Nephron (organoid): Measurements from ENCODE around the gene ACD.

Experiments
- H3K27ac Mint-ChIP-seq, 3 experiments: 2 replicates each; pipeline ENCODE4 v1.8.0; 2020; ENCODE audit warnings: mixed read lengths in 3 of 3, mild to moderate bottlenecking in 2 of 3, moderate library complexity in 1 of 3
- H3K27me3 Mint-ChIP-seq: 2 replicates; pipeline ENCODE4 v1.8.0; 2021; ENCODE audit warnings: low read depth, mild to moderate bottlenecking, moderate library complexity, mixed read lengths
- H3K36me3 Mint-ChIP-seq: 2 replicates; pipeline ENCODE4 v1.8.0; 2020; ENCODE audit warnings: low read depth, mixed read lengths
- H3K4me1 Mint-ChIP-seq: 2 replicates; pipeline ENCODE4 v1.8.0; 2020; ENCODE audit warnings: mixed read lengths
- H3K4me3 Mint-ChIP-seq, 3 experiments: 2 replicates each; pipeline ENCODE4 v1.8.0; 2020; ENCODE audit warnings: mild to moderate bottlenecking in 3 of 3, mixed read lengths in 3 of 3, moderate library complexity in 2 of 3
- H3K9me3 Mint-ChIP-seq: 2 replicates; pipeline ENCODE4 v1.8.0; 2020; ENCODE audit warnings: mixed read lengths
- TF ChIP-seq, protein P1 (sequence below), 3 experiments: fragments of 200-600 bp; sonication (generic); IDR thresholded peaks; one replicate each; pipeline ENCODE4 v1.5.0; 2021; ENCODE audit warnings: antibody characterized with exemption in 3 of 3; ENCODE audit not compliant: unreplicated experiment in 3 of 3

Gene ACD

DNA sequence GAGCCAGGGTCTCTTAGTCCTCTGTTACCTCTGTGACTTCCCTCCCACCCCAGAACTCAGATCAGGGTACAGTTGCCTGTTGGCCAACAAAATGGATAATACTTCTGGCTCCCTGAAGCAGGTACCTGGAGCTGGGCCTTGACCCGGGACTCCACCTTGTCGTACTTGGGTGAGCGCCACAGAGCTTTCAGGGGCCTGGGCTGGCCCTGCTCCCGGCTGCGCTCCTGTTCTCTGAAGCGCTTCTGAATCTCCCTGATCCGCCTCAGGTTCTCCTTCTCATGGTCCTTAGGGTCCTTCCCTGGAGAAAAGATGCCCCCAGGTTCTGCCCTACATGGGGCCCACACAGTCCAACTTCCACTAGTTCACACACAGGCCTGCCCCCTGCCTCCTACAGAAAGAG is 4.8 kb upstream of the ACD start:
- Mint-ChIP-seq H3K4me1 (no peaks in the 10 kb centered on the region), H3K27me3 (no peaks in the 10 kb centered on the region), H3K36me3 (peaks cover 8% of the 10 kb centered on the region), H3K4me3 (peak overlapping the region; percentile 65 to 70 (median 69)), H3K9me3 (no peaks in the 10 kb centered on the region), H3K27ac (no peak overlapping the region)
- TF ChIP-seq, protein P1, sequence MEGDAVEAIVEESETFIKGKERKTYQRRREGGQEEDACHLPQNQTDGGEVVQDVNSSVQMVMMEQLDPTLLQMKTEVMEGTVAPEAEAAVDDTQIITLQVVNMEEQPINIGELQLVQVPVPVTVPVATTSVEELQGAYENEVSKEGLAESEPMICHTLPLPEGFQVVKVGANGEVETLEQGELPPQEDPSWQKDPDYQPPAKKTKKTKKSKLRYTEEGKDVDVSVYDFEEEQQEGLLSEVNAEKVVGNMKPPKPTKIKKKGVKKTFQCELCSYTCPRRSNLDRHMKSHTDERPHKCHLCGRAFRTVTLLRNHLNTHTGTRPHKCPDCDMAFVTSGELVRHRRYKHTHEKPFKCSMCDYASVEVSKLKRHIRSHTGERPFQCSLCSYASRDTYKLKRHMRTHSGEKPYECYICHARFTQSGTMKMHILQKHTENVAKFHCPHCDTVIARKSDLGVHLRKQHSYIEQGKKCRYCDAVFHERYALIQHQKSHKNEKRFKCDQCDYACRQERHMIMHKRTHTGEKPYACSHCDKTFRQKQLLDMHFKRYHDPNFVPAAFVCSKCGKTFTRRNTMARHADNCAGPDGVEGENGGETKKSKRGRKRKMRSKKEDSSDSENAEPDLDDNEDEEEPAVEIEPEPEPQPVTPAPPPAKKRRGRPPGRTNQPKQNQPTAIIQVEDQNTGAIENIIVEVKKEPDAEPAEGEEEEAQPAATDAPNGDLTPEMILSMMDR (IDR thresholded peaks at IDR 0.05; ENCODE audit: unreplicated experiment in 3 of 3) = no peak

DNA sequence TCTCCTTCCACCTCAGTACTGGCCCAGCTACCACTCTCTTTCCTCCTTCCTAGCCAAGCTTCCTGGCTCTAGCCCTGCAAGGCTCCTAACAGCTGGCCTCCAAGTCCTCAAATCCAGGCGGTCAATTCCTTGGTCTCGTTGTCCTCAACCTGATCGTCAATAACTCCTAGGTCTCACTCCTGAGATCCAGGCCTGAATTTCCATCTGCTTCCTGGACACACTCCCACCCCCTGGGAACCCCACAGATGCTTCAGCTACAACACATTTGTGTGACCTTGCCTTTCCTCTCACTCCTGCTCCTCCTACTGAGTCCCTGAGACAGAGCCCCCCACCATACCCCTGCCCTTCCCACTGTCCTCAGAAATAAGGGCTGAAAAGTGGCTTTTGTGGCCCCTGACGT is 4.2 kb upstream of the ACD start:
- Mint-ChIP-seq H3K4me3 (peak overlapping the region; percentile 44 to 70 (median 69)), H3K27me3 (no peaks in the 10 kb centered on the region)
- TF ChIP-seq, protein P1 (IDR thresholded peaks at IDR 0.05; ENCODE audit: unreplicated experiment in 3 of 3) = no peak

DNA sequence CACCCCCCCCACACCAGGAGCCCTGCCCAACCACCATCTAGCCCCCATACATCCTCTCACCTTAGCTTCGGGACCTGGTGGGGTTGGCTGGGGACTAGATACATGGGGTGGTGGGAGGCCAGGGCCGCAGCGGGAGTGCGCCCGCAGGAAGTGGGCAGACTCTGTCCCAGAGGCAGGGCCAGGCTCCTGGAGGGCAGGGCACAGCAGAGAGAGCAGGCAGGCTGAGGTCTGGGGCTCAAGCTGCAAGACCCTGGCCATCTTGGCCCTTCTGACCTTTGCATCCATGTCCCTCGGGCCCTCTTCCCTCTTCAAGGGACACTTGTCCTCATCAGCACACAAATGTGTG is 3.8 kb upstream of the ACD start:
- Mint-ChIP-seq H3K36me3 (peaks cover 8% of the 10 kb centered on the region), H3K27ac (no peak overlapping the region)
- TF ChIP-seq, protein P1 (IDR thresholded peaks at IDR 0.05; ENCODE audit: unreplicated experiment in 3 of 3) = no peak

More for the DNA sequence above, 4.2 kb upstream of the ACD start:
- H3K4me1 Mint-ChIP-seq = no peaks in the 10 kb centered on the region
- H3K36me3 Mint-ChIP-seq = peaks cover 8% of the 10 kb centered on the region
- H3K9me3 Mint-ChIP-seq = no peaks in the 10 kb centered on the region
- no peak overlapping the region for H3K27ac Mint-ChIP-seq

DNA sequence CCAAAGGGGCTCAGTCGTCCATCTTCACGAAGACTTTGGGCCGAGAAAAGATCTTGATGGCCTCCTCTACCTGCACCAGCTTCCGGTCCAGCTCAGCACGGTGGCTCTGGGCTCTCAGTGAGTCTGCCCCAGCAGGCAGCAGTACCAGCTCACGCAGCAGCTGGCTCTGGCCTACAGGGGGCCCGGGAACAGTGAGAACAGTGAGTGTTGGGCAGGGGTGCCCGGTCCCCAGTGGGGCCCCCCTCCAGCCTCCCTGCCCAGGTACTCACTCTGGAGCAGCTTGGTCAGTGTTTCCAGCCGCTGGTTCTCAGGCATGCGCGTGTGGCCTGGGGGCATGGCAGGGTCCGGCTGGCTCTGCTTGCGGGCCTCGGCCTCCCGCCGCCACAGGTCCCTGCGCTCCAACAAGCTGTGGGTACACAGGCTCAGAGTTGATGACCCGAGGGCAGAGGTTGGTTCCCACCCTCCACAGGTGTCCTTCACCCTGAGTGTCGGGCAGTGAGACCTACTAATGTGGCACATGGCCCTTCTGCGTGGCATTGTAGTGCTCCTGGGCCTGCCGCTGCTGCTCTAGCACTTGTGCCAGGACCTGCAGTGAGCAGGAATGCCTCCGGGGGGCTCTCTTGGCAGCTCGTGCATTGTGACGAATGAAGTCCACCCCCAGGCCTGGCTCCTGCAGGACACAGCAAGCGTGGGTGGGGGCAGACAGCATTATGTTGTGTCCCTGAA is 3.3 kb upstream of the ACD start:
- no peaks in the 10 kb centered on the region for H3K4me1 Mint-ChIP-seq
- no peaks in the 10 kb centered on the region for H3K27me3 Mint-ChIP-seq
- peak overlapping the region in 1 of 3 experiments; percentile 41 for H3K4me3 Mint-ChIP-seq
- H3K27ac Mint-ChIP-seq = no peak overlapping the region
- TF ChIP-seq, protein P1 (IDR thresholded peaks at IDR 0.05; ENCODE audit: unreplicated experiment in 3 of 3) = peak in 1 of 3 experiments; percentile 18
- H3K36me3 Mint-ChIP-seq = peaks cover 8% of the 10 kb centered on the region
- H3K9me3 Mint-ChIP-seq = no peaks in the 10 kb centered on the region

More for the DNA sequence above, 3.8 kb upstream of the ACD start:
- H3K27me3 Mint-ChIP-seq = no peaks in the 10 kb centered on the region
- peak overlapping the region; percentile 44 to 70 (median 69) for H3K4me3 Mint-ChIP-seq
- no peaks in the 10 kb centered on the region for H3K9me3 Mint-ChIP-seq
- H3K4me1 Mint-ChIP-seq = no peaks in the 10 kb centered on the region

DNA sequence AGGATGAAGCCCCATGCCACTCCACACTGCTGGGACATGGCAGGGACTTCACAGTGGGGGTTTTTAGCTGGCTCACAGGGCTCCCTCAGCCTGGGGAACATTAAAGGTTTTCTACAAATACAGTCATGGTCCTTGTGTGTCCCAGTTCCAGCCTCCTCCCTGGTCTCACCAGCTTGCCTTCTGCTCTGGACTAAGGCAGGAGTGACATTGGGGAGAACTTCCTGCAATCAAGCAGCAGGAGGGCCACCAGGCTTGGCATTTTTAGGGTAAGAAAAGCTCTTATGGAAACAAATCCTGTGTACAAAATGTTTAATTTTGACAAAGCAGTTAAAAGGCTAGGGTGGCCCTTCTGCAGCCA is 2.6 kb upstream of the ACD start:
- no peak overlapping the region for H3K27ac Mint-ChIP-seq
- no peak overlapping the region for H3K4me3 Mint-ChIP-seq
- no peaks in the 10 kb centered on the region for H3K4me1 Mint-ChIP-seq
- TF ChIP-seq, protein P1 (IDR thresholded peaks at IDR 0.05; ENCODE audit: unreplicated experiment in 3 of 3) = no peak
- no peaks in the 10 kb centered on the region for H3K27me3 Mint-ChIP-seq
- no peaks in the 10 kb centered on the region for H3K9me3 Mint-ChIP-seq
- H3K36me3 Mint-ChIP-seq = peaks cover 8% of the 10 kb centered on the region
